ENCODE measurements around the gene MINDY1.
A peak's percentile ranks its signal among the peaks of the same experiment; 100 is the strongest.

MINDY1 gene

DNA sequence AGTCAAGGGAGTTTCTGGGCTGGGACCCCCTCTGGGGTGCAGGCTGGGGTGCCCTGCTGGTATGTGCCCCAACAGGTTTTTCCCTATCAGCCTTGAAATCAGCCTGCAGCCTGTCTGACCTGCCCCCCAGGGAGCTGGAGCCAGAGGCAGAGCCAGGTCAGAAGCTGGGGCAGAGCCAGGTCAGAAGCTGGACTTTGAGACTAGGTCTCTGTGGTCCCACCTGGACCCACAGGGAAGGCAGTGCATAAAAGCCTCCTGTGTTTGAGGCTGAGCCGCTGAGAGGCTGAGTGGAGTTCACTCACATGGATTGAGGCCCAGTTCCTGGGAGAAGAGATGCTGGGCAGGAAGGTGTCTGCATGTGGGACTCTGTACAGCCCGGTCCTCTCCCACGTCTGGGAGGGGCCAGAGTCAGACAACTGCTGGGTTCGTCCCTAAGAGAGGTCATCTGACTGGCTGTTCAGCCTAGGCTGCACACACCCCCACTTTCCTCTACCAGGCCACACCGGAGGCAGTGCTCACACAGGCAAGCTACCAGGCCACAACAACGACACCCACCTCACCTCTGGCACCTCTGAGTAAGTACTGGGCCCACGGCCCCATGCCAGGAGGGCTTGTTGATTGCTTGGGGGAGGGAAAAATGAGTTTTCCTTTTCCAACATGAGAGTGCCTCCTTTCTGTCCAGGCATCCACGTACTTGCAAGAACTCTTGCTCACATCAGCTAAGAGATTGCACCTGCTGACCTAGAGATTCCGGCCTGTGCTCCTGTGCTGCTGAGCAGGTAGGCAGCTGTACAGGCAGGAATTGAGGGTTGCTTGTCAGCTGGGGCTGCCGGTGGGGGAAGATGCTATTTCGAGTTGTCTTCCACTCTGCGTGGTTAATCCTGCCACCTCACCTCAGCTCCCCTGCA, 24.6 kb downstream of the MINDY1 start, which contains the start of gene ANXA9:
Gene ANXA9, plus strand, starts transcription at position 488 of the 908 bp plus-strand sequence. CDS start 814 bp downstream, outside the sequence.
- DNase-seq, result no peak

DNA sequence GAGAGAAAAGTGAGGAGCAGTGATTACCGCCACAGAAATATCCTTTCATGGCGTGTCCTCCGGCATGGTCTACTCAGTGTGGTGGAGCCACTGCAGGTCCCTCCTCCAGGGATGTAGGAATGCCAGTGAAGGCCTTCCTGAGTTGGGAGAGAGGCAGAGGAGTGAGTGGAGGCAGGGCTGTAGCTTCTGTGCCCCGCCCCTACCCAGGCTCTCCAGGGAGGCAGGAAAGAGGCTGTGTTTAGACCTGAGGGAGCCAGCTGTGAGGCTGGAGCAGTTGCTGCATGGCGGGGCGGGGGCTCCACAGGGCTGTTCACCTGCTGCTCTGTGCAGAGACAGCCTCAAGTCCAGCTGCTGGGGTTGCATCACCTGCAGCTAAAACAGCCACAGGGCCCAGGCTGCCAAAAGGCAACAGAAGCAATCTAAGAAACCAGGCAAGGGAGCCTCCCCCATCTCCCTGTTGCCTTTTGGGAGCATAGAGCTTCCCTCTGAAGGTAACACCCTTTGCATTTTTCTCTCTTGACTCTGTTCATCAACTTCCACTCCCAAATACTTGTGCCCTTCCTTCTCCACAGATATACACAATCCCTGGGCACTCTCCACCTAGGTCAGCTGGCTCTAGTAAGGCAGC, 25.4 kb downstream of the MINDY1 start:
- peak; percentile 47 for DNase-seq

DNA sequence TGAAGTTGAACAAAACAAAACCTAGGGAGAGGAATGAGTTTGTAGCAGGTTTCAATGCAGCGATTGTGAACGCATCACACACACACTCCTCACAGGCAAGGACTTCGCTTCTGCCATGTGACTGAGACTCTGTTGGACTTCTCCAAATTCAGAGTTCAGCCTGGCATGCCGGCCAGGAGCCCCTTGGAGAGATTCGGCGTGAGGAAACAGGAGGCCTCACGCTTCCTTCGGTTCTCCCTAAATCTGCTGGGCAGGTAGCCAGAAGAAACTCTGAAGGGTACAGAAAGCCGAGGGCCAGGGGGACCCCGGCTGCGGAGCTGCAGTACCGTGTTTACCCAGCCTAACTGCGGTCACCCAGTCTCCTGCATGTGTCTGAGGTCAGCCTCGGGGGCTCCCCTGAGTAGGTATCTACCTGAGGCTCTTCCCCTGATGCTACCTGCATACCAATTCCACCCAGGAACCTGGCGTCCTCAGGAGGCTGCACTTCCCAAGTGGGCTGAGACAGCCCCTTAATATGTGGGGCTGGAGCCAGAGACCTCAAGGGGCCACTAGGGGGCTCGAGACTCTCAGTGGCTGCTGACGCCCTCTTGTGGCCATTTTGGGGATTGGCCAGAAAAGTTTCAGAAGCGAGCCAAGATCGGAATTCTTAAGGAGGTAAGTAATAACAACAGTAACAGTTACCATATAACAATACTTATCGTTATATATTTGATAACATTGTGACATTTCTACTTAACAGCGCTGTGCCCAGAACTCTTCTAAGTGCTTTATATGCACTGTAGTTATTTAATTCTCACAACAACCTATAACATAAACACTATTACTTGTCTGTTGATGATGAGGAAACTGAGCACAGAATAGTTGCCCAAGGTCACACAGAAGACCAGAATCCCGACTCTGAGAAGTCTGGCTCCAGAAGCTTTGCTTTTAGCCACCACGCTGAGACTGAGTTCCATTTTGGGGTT, 27.3 kb downstream of the MINDY1 start:
- DNase-seq, result peak; percentile 80

DNA sequence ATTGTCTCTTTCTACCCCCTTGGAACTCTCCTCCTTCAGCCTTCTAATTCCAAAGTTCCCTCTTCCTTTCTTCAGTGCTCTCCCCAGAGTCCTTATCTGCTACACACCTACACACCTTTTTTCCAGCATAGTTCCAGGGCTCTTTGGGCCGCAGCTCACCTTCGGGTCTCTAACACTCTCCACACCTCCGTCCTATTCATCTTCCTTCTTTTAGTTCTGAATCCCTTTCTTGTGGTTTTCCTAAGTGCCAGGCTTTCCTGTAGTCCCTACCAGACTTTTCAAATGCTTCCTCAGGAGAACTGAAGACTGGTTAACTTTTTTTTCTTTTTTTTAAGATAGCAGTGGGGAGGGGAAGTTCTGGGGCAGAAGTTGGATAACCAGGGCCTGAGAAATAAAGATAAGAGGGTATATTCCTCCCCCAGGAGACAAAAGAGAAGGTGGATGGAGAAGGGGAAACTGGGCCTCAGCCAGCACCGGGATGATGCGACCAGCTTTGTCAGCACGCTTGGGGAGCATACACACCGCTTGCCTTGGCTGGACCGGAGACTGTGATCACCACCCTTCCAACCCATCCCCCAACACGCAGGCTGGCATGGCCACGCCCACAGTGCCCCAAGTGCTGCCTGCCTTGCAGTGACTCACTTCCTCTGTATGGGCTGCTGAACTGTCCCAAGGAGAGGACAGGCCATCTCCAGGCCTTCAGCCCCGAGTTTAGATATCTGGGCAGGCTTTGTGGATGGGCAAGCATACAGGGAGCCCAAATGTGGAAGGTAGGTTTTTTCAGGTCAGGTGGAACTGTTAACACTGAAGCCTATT, 29.6 kb downstream of the MINDY1 start:
- peak; percentile 21 for DNase-seq

DNA sequence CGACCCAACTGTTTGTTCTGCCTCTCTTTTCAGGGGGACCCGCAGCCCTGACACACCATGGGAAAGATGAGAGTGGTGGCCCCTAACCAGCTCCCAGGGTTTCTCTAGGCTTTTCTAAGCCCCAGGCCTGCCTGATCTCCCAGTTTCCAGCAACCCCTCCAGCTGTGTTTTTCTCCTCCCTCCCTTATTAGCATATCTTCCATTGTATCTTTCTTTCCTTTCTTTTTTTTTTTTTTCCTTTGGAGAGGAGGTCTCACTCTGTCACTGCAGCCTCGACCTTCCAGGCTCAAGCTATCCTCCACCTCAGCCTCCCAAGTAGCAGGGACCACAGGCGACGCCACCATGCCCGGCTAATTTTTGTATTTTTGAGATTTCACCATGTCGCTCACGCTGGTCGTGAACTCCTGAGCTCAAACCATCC, 30.3 kb downstream of the MINDY1 start:
- DNase-seq, result no peak

DNA sequence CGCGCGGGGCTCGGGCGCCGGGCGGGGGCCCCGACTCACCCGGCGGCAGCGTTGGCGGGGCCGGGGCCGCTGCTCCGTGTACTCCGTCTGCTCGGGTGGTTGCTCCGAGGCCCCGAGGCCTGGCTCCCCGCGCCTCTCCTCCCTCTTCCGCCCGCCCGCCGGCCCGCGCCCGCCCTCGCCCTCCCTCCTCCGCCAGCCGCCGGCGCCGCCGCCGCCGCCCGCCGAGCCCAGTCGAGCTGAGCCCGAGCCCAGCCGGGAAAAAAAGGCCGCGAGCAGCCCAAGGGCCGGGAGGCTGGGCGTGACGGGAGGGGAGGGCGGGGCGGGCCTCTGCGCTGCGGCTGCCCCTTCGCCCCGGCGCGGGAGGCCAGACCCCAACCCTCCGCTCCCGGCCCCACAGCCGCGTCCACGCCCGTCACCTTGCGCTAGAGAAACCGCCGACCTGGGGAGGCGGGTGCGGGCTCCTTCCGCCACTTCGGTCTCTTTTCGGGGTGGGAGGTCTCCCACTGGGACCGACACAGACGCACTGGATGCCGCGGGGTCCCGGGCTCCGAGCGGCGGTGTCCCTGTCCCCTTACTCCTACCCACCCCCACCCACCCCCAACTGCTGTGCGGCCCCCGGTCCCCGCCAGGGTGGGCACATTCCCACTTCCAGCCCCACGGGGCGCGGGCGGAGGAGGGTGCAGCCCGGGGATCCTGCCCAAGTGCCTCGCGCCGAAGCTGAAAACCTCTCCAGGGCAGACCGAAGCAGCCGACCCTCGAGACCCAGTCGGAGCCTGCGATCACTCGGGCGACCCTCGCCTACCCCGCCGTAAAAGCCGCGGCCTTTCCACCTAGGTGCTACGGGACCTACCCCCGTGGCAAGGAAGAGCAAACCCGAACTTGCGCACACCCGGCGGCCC, 31.9 kb downstream of the MINDY1 start, which contains the start of gene CERS2:
Gene CERS2, minus strand, starts transcription at position 256 of the 899 bp plus-strand sequence. CDS start 5,745 bp downstream, outside the sequence.
- peak; percentile 85 for DNase-seq

DNA sequence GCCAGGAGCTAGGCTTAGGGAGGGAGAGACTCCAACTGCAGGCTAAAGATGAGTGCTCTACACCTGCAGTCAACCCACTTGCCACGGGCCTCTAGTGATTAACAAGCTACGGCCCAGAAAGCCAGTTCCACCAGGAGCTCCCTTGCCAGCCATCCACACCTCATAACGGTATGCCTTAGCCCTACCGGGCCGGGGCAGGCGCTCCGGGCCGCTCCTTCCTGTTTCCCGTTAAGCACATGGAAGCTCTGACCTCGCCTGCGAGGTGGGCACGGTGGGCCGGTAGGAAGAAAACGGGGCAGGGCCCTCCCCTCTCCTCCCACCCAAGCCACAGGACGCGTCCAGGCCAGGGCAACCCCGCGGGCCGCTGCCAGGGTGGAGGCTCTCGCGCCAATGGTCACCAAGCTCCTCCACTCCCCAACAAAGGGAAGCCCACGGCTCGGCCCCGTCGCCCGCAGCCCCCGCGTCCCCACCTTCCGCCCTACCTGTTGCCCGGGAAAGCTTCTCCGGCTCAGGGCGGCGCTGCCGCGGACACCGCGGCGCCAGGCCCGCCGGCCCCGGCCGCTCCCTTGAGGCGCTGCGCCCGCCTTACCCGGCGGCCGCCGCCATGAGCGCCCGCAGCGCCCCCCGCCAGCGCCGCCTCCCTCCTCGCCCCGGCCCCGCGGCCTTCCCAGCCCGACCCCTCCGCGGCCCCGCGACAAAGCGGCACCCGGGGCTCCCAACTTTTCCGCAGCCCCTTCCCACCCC, 32.7 kb downstream of the MINDY1 start:
- DNase-seq, result peak; percentile 26

DNA sequence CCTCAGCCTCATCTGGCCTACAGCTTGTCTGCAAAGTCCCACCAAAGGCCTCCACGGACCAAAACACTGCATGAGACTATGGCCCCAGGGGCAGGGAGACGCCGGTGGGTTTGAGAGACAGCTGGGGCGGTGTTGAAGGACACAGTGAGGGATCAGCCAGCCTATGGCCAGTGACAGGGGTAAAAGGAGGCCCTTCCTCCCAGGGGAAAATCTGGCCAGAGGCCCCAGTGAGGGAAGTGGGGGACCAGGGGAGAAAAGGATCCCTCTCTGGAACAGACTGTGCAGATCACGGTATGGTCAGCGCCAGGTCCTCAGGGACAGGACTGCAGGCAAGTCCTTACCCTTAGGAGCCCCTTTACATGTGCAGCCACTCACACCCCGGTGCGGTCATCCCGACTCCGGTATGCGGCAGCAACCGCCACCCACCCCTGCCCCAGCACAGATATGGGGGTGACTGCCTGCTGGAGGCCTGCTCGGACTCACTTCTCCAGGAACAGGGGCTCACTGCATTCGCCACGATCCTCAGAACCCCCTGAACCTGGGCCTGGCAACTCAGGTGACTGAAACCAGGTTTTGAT, 33.4 kb downstream of the MINDY1 start:
- no peak for DNase-seq

DNA sequence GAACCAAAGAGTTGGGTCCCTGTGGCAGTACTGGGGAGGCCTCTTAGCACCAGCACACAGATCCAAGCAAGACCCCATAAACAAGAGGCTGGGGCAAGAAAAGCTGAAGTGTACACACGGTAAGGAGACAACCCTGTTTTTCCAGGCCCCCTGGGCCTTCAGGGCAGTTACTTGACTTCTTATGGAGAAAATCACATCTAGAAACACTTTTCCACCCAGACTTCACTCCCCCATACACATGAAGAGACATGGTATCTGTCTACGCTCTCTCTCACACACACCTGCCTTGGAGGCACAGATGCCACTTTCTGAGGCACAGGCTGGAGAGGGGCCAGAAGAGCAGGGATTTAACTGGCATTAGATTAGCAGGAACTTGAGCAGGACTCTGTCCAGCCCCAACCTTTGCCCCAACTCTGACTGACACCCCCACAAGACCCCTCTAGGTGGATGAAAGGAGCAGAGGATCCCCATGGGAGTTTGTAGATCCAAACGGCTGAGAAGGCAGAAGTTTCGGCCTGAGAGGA, 34.2 kb downstream of the MINDY1 start:
- no peak for DNase-seq

DNA sequence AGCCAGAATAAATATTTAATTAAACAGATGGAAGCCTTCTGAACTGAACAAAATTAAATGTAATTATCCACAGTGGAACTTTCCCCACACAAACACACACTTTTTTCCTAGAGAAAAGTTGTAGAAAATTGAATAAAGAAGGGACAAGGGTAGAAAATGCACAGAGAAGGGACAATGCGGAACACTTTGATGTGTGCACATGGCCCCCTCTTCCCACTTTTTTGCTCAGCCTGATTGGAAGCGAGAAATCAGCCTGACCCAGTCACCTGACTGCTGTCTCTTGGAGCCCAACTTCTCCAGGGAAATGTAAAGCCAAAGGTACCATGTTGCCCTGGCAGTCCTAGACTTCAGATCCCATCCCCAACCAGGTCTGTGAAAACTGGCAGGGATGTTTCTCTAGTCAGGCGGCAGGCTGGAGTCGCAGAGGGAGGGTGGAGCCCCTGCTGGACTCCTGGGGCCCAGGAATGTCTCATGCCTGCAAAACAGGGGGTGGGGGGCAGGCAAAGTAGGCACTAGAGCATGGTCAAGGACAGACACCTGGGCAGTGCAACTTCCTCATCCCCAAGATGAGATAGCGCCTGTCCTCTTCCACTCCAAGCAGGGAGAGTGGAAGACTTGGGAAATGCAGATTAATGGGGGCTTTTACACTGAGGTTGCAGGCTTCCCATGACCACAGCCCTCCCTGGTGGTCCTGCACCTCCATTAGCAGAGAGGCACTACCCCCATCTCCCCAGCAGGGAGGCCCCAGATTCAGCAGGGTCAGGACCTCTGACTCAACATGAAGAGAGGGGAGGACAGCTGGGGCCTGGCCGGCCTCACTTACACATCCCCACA, 34.9 kb downstream of the MINDY1 start:
- no peak for DNase-seq

DNA sequence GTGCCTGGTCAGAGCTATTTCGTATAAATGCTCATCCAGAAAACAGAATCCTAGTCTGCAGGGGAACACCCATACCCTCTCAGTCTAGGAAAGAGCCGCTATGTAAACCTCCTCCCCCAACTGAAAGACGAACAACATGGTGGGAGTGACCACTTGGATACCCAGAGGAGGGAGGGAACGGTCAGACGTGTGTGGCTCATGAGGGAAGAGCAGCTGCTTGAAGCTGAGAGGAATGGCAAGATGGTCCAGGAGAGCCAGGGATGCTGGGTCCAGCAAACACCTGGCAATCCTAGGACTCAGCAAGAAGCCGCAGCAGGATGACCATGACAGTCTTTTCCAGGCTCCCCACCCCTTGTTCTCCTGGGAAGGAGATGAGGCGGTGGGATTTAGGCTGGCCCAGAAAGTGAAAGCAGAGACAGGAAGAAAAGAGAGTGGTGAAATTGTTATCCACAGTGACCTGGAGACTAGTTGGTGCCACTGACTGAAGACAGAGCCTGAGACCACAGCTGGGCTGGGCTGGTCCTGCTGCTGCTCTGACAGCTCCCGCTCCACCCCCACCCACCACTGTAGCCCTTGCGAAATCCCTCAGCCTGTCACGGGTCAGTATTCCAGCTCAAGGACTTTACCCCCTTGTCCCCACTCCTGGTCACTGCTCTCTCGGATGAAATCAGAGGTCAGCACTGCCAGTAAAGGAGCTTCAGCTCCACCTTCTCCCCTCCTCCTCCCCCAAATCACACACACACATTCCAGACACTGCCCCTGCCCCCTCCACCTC, 35.7 kb downstream of the MINDY1 start:
- DNase-seq, result no peak

DNA sequence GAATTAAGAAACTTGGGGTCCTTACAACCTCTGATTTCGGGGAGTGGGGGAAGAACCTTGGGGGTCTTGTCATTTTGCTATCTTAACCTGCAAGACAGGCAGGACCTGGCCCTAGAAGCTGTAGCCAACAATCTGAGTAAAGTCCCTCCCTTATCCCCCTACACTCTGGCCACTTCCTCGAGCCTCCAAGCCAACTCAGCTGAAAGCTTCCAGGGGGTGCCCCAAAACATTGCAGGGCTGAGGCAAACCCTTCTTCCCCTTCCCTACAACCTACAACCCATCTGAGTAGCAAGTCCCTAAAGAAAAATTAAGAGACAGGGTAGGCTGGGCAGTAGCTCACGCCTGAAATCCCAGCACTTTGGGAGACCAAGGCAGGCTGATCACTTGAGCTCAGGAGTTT, 37.1 kb downstream of the MINDY1 start:
- DNase-seq, result no peak

DNA sequence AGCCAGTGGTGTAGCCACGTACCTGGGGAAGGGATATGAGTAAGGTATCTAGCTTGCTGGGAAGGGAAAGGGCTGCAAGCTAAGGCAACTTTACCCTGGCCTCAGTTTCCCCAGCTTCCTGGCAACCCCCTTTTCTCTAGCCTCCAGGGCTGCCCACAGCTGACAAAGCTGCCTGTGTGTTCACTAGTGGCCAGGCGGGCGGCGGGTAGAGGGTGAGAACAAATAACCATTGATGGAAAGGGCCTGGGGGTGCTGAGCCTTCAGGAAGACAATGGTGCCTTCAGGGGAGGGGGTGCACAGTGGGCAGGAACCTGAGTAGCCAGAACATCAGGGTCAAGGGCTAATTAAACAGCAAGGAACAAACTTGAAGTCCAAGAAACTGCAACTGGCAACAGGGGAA, 38.2 kb downstream of the MINDY1 start:
- DNase-seq, result no peak

DNA sequence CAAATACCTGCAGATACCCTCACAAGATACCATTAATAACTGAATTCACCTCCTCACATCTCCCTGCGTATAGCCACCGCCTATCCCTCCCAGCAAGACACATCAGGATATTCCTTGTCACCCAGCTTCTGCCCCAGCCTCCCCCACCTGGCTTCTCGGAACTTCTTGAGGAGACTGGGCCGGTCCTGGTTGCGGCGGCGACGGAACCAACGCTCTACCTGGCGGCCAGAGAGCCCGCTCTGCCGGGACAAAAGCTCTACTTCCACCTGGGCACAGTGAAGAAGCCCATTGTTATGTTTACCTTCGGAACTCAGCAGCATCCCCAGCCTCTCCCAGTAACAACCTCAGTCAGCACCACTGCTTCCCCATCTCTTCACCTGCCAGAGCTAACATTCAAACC, 38.8 kb downstream of the MINDY1 start:
- DNase-seq, result no peak

DNA sequence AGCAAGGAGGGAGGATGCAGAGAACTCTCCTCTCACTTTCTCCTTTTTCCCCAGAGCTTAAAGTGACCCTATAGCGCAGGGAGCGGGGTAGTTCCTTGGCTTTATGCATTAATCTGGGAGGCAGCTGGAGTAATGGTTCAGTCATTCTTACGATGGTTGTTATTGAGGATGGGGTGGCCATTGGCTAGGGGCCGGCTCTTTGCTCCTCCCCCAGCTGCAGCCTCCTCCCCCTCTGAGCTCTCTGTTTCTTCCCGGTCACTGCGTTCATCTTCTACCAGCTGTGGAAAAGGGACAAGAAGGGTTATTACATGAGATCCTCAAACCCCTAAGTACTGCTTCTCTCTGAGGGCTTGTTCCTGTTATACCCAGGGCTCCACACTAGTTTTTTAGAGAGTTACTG, 40.7 kb downstream of the MINDY1 start:
- no peak for DNase-seq

DNA sequence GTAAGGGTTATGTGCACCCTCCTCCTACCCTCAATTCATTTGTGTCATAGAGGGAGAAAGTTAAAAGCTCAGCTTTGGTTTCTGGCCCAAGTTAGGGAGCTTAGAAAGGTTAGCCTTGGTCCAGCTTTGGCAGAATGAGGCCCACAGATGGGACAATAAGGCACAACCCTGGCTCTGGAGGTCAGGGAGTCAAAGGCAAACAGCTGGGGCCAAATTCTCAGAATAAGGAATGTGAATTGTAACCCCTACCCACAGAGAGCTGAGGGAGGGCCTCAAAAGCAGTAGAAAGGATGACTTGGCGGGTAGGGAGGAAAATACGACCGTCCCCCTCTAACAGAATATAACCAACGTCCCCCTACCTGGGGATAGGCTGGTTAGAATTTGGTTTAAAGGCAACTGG, 41.1 kb downstream of the MINDY1 start:
- no peak for DNase-seq

DNA sequence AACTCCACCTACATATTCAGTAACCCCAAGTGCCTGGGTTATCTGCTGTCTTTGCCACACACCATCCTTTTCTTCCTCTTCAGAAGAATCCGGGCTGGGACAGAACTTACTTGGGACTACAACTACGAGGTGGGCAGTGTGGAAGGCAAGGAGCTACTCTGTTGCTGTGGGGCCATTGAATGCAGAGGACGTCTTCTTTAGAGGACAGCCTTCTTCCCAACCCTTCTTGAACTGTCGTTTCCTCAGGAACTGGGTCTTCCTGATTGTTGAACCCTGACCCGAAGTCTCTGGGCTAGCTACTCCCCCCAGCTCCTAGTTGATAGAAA, 42.6 kb downstream of the MINDY1 start:
- no peak for DNase-seq
